Keratinocyte (primary cell): ENCODE measurements around the gene CD7. TPM values are rescaled to one million over a fixed set of nuclear protein-coding genes. Genes with fewer than 3 reads are reported as not detected.

Source experiments
- DNase-seq: peaks from one replicate; pipeline ENCODE4 v3.0.0-alpha.2; 2011; ENCODE audit warnings: low read depth, missing footprints, low spot score
- FAIRE-seq: peaks from 2 replicates; lab custom pipeline; 2011; peaks lifted over from hg19 to GRCh38; lab: Jason Lieb, UNC
- H2AFZ ChIP-seq: 2 replicates; pipeline ENCODE4 v1.6.0; 2012; ENCODE audit warnings: low read length, control low read depth, inconsistent platforms; ENCODE audit not compliant: control insufficient read depth
- H3K27ac ChIP-seq: 2 replicates; pipeline ENCODE4 v1.5.1; 2011; ENCODE audit warnings: low read length; ENCODE audit not compliant: control insufficient read depth, insufficient read depth
- H3K27me3 ChIP-seq: 3 replicates; pipeline ENCODE4 v1.6.0; 2011; ENCODE audit warnings: low read length; ENCODE audit not compliant: control insufficient read depth, insufficient read depth; ENCODE audit errors: extremely low read depth
- H3K36me3 ChIP-seq, 2 experiments: 2 replicates in 1 of 2; 3 replicates in 1 of 2; pipeline ENCODE4 v1.5.1; 2011; ENCODE audit warnings: low read length in 2 of 2, mild to moderate bottlenecking in 1 of 2; ENCODE audit not compliant: control insufficient read depth in 2 of 2, insufficient read depth in 2 of 2; ENCODE audit errors: extremely low read depth in 1 of 2
- H3K4me1 ChIP-seq: 3 replicates; pipeline ENCODE4 v1.5.1; 2011; ENCODE audit warnings: low read length; ENCODE audit not compliant: control insufficient read depth, insufficient read depth; ENCODE audit errors: extremely low read depth
- H3K4me2 ChIP-seq: 3 replicates; pipeline ENCODE4 v1.6.0; 2011; ENCODE audit warnings: low read depth, low read length; ENCODE audit not compliant: control insufficient read depth, insufficient read depth; ENCODE audit errors: extremely low read depth
- H3K4me3 ChIP-seq, 3 experiments: fragments of 200-600 bp in 1 of 3; sonication (generic) in 1 of 3; 2 replicates in 2 of 3; 3 replicates in 1 of 3; pipeline ENCODE4 v1.5.1; 2011 to 2016; ENCODE audit warnings: low read length in 3 of 3, mild to moderate bottlenecking in 3 of 3, control low read depth in 2 of 3, inconsistent platforms in 1 of 3, low read depth in 1 of 3, mixed read lengths in 1 of 3, mixed run types in 1 of 3, moderate library complexity in 1 of 3; ENCODE audit not compliant: control insufficient read depth in 2 of 3, insufficient read depth in 2 of 3; ENCODE audit errors: extremely low read depth in 1 of 3
- H3K79me2 ChIP-seq: 2 replicates; pipeline ENCODE4 v1.6.0; 2012; ENCODE audit warnings: low read length; ENCODE audit not compliant: control insufficient read depth, insufficient read depth
- H3K9ac ChIP-seq: 3 replicates; pipeline ENCODE4 v1.6.0; 2011; ENCODE audit warnings: low read length; ENCODE audit not compliant: control insufficient read depth, insufficient read depth; ENCODE audit errors: extremely low read depth
- H3K9me1 ChIP-seq: 3 replicates; pipeline ENCODE4 v1.6.0; 2011; ENCODE audit warnings: low read length; ENCODE audit not compliant: control insufficient read depth, insufficient read depth; ENCODE audit errors: extremely low read depth
- H3K9me3 ChIP-seq: 2 replicates; pipeline ENCODE4 v1.5.1; 2012; ENCODE audit warnings: low read depth, low read length; ENCODE audit not compliant: control insufficient read depth
- H4K20me1 ChIP-seq: 3 replicates; pipeline ENCODE4 v1.6.0; 2011; ENCODE audit warnings: low read length; ENCODE audit not compliant: control insufficient read depth, insufficient read depth; ENCODE audit errors: extremely low read depth
- EZH2 ChIP-seq: IDR thresholded peaks from one replicate; pipeline ENCODE4 v1.6.1; 2012; ENCODE audit warnings: inconsistent platforms, mild to moderate bottlenecking, low read length, moderate library complexity
- dilution Hi-C: fragments of 300-500 bp; cut with MboI; formaldehyde crosslinking; loops from one replicate; pipeline ENCODE4 v1.7.0; 2020; ENCODE audit warnings: low sequenced_read_pairs; ENCODE audit not compliant: extremely low pct_ligation_motif_present
- polyA plus RNA-seq, 5 experiments: library from polyadenylated mRNA; depleted of rRNA in 3 of 5; stranded (reverse) in 3 of 5; stranded (forward) in 1 of 5; unstranded in 1 of 5; fragments of >200 nt; gene quantifications; 1 replicate in 1 of 5; 2 replicates in 3 of 5; 3 replicates in 1 of 5; pipeline versions ENCODE4 v1.2.1 to v1.2.3, GENCODE V29; 2011 to 2012; ENCODE audit warnings: missing spikeins in 2 of 5, low read depth in 1 of 5, low replicate concordance in 1 of 5
- TF ChIP-seq, protein P1 (sequence below), 3 experiments: IDR thresholded peaks in 1 of 3; conservative IDR thresholded peaks in 1 of 3; optimal IDR thresholded peaks in 1 of 3; 2 replicates in 2 of 3; 3 replicates in 1 of 3; pipeline versions ENCODE3 to v1.5.1; 2011; ENCODE audit warnings: low read length in 3 of 3, mild to moderate bottlenecking in 3 of 3, moderate library complexity in 2 of 3, control low read depth in 1 of 3, inconsistent platforms in 1 of 3; ENCODE audit not compliant: insufficient read depth in 2 of 3; ENCODE audit errors: extremely low read depth in 1 of 3

Gene CD7
- polyA plus RNA-seq, 1 donor (not counting 4 experiments of a cell fraction or from before 2014, with no cell fraction given): not detected

DNA sequence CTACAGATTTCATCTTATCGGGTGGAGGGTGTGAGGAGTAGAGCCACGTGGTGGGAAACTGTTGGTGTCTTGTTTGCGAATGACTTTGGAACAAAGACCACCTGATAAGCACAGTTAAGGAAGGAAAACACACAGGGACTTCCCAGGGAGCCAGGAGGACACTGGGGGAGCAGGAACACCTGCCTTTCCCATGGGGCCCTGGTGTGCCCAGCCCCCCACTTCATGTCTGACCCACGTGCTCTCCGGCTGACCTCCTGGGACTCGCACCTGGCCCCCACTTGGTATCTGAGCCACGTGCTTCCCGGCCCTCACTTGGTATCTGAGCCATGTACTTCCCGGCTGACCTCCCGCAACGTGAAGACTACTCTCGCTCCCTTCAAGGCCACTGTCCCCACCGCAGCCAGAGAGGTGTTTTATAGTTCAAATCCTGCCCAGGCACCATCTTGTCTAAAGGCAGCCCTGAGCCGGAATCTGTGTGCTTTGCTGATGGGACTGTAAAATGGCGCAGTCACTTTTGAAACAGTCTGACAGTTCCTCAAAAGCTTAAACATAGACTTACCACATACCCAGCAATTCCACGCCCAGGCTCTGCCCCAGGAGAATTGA, 38.5 kb downstream of the CD7 start:
- FAIRE-seq (no peak), DNase-seq (no peak)
- no peak overlapping the region for H2AFZ ChIP-seq
- no peaks in the 10 kb centered on the region for H3K27me3 ChIP-seq
- no peaks in the 10 kb centered on the region for H3K79me2 ChIP-seq
- H3K9me3 ChIP-seq: no peaks in the 10 kb centered on the region
- no peak overlapping the region for H3K27ac ChIP-seq
- no peak overlapping the region for H3K4me3 ChIP-seq
- H3K4me1 ChIP-seq: peaks cover 33% of the 10 kb centered on the region
- H3K4me2 ChIP-seq: no peak overlapping the region
- no peaks in the 10 kb centered on the region for H4K20me1 ChIP-seq
- dilution Hi-C loops: no loop called here
- no peaks in the 10 kb centered on the region for H3K9me1 ChIP-seq
- H3K36me3 ChIP-seq: no peaks in the 10 kb centered on the region
- no peak overlapping the region for H3K9ac ChIP-seq
- TF ChIP-seq, protein P1, sequence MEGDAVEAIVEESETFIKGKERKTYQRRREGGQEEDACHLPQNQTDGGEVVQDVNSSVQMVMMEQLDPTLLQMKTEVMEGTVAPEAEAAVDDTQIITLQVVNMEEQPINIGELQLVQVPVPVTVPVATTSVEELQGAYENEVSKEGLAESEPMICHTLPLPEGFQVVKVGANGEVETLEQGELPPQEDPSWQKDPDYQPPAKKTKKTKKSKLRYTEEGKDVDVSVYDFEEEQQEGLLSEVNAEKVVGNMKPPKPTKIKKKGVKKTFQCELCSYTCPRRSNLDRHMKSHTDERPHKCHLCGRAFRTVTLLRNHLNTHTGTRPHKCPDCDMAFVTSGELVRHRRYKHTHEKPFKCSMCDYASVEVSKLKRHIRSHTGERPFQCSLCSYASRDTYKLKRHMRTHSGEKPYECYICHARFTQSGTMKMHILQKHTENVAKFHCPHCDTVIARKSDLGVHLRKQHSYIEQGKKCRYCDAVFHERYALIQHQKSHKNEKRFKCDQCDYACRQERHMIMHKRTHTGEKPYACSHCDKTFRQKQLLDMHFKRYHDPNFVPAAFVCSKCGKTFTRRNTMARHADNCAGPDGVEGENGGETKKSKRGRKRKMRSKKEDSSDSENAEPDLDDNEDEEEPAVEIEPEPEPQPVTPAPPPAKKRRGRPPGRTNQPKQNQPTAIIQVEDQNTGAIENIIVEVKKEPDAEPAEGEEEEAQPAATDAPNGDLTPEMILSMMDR (optimal IDR thresholded peaks at IDR 0.05 in 1 of 3, IDR thresholded peaks at IDR 0.05 in 1 of 3, conservative IDR thresholded peaks at IDR 0.05 in 1 of 3; ENCODE audit: extremely low read depth in 1 of 3, insufficient read depth in 2 of 3, low read length in 3 of 3): no peak
- TF ChIP-seq EZH2: no peak

DNA sequence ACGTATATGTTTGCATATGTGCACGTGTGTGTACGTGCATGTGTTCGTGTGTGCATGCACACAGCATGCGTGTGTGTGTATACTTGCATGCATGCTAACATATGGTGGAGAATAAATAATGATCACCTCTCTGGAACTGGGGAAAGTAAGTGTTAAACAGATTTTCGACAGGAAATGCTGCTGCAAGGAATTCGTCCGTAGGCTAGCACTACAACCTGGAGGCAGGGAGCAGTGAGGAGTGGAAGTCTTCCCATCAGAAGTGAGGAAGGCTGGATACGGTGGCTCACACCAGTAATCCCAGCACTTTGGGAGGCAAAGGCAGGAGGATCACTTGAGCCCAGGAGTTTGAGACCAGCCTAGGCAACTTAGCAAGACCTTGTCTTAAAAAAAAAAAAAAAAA, 39.1 kb downstream of the CD7 start:
- H4K20me1 ChIP-seq: no peaks in the 10 kb centered on the region
- H3K9me1 ChIP-seq: no peaks in the 10 kb centered on the region
- no peaks in the 10 kb centered on the region for H3K27me3 ChIP-seq
- H3K9ac ChIP-seq: no peak overlapping the region
- TF ChIP-seq, protein P1 (optimal IDR thresholded peaks at IDR 0.05 in 1 of 3, IDR thresholded peaks at IDR 0.05 in 1 of 3, conservative IDR thresholded peaks at IDR 0.05 in 1 of 3; ENCODE audit: extremely low read depth in 1 of 3, insufficient read depth in 2 of 3, low read length in 3 of 3): no peak
- TF ChIP-seq EZH2: no peak
- H3K4me1 ChIP-seq: peaks cover 29% of the 10 kb centered on the region
- no peaks in the 10 kb centered on the region for H3K79me2 ChIP-seq
- no peaks in the 10 kb centered on the region for H3K9me3 ChIP-seq
- no peak overlapping the region for H2AFZ ChIP-seq
- no peak overlapping the region for H3K27ac ChIP-seq
- no peaks in the 10 kb centered on the region for H3K36me3 ChIP-seq
- dilution Hi-C loops: no loop called here
- DNase-seq (no peak), FAIRE-seq (no peak)
- H3K4me2 ChIP-seq: no peak overlapping the region
- H3K4me3 ChIP-seq: no peak overlapping the region
